Nephron (organoid): ENCODE measurements around the gene OR5M11.

Experiments
- H3K27ac Mint-ChIP-seq, 3 experiments: 2 replicates each; pipeline ENCODE4 v1.8.0; 2020; ENCODE audit warnings: mixed read lengths in 3 of 3, mild to moderate bottlenecking in 2 of 3, moderate library complexity in 1 of 3
- H3K27me3 Mint-ChIP-seq: 2 replicates; pipeline ENCODE4 v1.8.0; 2021; ENCODE audit warnings: low read depth, mild to moderate bottlenecking, moderate library complexity, mixed read lengths
- H3K36me3 Mint-ChIP-seq: 2 replicates; pipeline ENCODE4 v1.8.0; 2020; ENCODE audit warnings: low read depth, mixed read lengths
- H3K4me1 Mint-ChIP-seq: 2 replicates; pipeline ENCODE4 v1.8.0; 2020; ENCODE audit warnings: mixed read lengths
- H3K4me3 Mint-ChIP-seq, 3 experiments: 2 replicates each; pipeline ENCODE4 v1.8.0; 2020; ENCODE audit warnings: mild to moderate bottlenecking in 3 of 3, mixed read lengths in 3 of 3, moderate library complexity in 2 of 3
- H3K9me3 Mint-ChIP-seq: 2 replicates; pipeline ENCODE4 v1.8.0; 2020; ENCODE audit warnings: mixed read lengths
- TF ChIP-seq, protein P1 (sequence below), 3 experiments: fragments of 200-600 bp; sonication (generic); IDR thresholded peaks; one replicate each; pipeline ENCODE4 v1.5.0; 2021; ENCODE audit warnings: antibody characterized with exemption in 3 of 3; ENCODE audit not compliant: unreplicated experiment in 3 of 3

OR5M11 gene

DNA sequence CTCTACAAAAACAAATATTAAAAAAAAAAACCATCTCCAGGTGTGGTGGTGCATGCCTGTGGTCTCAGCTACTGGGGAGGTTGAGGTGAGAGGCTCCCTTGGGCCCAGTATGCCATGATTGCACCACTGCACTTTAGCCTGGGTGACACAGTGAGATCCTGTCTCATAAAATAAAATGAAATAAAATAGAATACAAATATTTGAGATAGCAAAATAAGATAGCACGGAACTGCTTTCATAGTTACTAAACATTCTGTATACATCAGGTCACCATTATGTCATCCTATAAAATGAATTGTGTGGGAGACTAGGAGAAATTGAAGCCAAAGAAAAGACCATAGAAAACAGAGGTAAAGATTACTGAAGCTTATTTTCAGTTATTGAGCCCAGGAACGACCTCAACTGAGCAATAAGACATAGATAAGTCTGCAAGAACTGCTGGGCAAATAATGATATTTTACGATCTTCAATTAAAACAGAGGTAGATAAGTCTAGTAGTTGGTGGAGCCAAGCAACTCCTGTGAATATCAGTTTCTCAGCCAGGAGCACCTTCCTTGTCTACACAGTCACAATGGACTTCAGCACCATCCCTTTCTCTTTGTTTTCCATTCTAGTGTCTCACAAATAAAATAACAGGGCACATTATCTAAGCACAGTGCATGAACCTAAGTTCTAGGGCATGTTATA lies 9.9 kb downstream of the OR5M11 start:
- Mint-ChIP-seq H3K27ac (peak overlapping the region in 2 of 3 experiments; percentile 28 to 39), H3K27me3 (no peaks in the 10 kb centered on the region), H3K4me1 (no peaks in the 10 kb centered on the region), H3K4me3 (no peak overlapping the region), H3K36me3 (no peaks in the 10 kb centered on the region), H3K9me3 (no peaks in the 10 kb centered on the region)
- TF ChIP-seq, protein P1, sequence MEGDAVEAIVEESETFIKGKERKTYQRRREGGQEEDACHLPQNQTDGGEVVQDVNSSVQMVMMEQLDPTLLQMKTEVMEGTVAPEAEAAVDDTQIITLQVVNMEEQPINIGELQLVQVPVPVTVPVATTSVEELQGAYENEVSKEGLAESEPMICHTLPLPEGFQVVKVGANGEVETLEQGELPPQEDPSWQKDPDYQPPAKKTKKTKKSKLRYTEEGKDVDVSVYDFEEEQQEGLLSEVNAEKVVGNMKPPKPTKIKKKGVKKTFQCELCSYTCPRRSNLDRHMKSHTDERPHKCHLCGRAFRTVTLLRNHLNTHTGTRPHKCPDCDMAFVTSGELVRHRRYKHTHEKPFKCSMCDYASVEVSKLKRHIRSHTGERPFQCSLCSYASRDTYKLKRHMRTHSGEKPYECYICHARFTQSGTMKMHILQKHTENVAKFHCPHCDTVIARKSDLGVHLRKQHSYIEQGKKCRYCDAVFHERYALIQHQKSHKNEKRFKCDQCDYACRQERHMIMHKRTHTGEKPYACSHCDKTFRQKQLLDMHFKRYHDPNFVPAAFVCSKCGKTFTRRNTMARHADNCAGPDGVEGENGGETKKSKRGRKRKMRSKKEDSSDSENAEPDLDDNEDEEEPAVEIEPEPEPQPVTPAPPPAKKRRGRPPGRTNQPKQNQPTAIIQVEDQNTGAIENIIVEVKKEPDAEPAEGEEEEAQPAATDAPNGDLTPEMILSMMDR (IDR thresholded peaks at IDR 0.05; ENCODE audit: unreplicated experiment in 3 of 3) = no peak

DNA sequence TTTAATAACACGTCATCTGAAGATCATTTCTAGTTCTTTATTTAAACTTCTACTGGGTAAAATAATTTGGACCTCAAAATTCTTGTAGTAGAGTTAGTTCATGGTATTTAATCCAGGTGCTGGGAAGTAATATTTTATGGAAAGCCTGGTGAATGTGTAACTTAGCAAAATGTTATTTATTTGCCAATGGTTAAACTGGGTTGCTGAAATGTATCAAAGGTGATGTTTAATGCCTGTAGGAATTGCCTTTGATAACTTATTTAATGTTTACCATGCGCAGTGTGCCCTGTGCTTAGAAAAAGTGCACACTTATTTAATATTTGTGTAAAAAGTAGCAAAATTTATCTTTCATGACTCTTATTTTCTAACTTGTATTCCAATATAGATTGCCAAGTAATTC lies 11.2 kb downstream of the OR5M11 start:
- no peak overlapping the region for H3K4me3 Mint-ChIP-seq
- H3K27me3 Mint-ChIP-seq = no peaks in the 10 kb centered on the region
- H3K36me3 Mint-ChIP-seq = no peaks in the 10 kb centered on the region
- TF ChIP-seq, protein P1 (IDR thresholded peaks at IDR 0.05; ENCODE audit: unreplicated experiment in 3 of 3) = no peak
- no peaks in the 10 kb centered on the region for H3K9me3 Mint-ChIP-seq
- peak overlapping the region; percentile 62 to 72 (median 69) for H3K27ac Mint-ChIP-seq
- no peaks in the 10 kb centered on the region for H3K4me1 Mint-ChIP-seq

DNA sequence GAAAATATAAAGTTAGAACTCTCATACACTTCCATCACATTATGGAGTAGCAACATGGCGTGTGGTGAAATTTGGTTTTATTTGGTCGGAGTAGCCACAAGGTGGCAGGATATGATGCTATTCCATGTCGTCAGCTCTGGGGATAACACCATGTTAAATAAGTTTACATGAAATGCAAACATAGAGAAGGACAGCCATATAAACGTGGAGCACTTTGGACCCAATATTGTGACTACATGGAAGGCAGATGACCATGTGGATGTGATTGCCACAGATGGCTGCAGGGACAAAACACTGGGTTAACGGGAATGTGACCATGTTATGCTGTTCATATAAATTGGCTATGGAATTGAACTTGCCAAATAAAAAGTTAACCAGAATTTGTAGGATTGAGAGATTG lies 21.0 kb downstream of the OR5M11 start:
- H3K4me3 Mint-ChIP-seq = no peak overlapping the region
- H3K27ac Mint-ChIP-seq = no peak overlapping the region
- no peaks in the 10 kb centered on the region for H3K9me3 Mint-ChIP-seq
- TF ChIP-seq, protein P1 (IDR thresholded peaks at IDR 0.05; ENCODE audit: unreplicated experiment in 3 of 3) = peak in 1 of 3 experiments; percentile 17
- H3K36me3 Mint-ChIP-seq = no peaks in the 10 kb centered on the region
- no peaks in the 10 kb centered on the region for H3K27me3 Mint-ChIP-seq
- H3K4me1 Mint-ChIP-seq = no peaks in the 10 kb centered on the region

DNA sequence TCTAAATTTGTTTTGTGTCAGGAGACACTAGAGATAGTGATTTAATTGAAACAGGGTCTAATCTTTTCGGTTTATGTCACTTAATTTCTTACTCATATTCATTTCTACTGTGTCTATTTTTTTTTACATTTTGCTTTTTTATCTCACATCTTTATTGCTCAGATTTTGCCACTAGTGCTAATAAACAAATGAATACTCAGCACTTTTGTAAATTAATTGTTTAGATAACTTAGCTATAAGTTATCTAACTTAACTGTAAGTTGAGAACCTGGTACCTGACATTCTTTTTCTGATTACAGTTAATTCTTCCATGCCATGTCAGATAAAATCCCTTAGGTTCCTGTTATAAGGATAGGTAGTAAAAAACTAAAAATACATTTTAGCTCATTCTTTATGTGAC lies 29.8 kb downstream of the OR5M11 start:
- TF ChIP-seq, protein P1 (IDR thresholded peaks at IDR 0.05; ENCODE audit: unreplicated experiment in 3 of 3) = no peak

DNA sequence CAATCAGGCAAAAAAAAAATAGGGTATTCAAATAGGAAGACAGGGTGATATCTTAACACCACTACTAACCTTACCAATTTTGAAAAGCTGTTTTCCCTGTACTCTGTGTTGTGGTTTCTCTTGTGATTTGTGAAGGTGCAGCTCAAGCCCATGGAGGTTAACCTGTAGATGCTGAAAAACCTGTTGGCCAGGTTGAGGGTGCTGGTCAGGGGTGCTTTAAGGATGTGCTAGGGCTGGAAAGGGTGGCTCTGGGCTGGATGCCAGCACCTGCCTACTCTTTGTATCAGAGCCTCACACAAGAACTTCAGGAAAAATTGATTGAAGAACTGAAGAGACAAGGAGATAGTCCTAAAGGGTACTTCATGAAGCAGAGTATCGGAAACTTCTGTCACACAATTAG lies 33.6 kb downstream of the OR5M11 start:
- Mint-ChIP-seq H3K4me3 (no peak overlapping the region), H3K27me3 (peaks cover 3% of the 10 kb centered on the region), H3K27ac (no peak overlapping the region), H3K36me3 (no peaks in the 10 kb centered on the region), H3K4me1 (no peaks in the 10 kb centered on the region), H3K9me3 (no peaks in the 10 kb centered on the region)
- TF ChIP-seq, protein P1 (IDR thresholded peaks at IDR 0.05; ENCODE audit: unreplicated experiment in 3 of 3) = no peak

More for the DNA sequence above, 29.8 kb downstream of the OR5M11 start:
- Mint-ChIP-seq H3K4me3 (no peak overlapping the region), H3K27ac (no peak overlapping the region), H3K36me3 (no peaks in the 10 kb centered on the region), H3K9me3 (no peaks in the 10 kb centered on the region), H3K4me1 (no peaks in the 10 kb centered on the region), H3K27me3 (peaks cover 3% of the 10 kb centered on the region)

DNA sequence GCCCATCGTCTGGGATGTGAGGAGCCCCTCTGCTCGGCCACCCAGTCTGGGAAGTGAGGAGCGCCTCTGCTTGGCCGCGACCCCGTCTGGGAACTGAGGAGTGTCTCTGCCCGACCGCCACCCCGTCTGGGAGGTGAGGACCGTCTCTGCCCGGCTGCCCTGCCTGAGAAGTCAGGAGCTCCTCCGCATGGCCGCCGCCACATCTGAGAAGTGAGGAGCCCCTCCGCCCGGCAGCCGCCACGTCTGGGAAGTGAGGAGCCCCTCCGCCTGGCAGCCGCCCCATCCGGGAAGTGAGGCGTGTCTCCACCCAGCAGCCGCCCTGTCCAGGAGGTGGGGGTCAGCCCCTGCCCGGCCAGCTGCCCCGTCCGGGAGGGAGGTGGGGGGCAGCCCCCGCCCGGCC lies 46.0 kb downstream of the OR5M11 start:
- TF ChIP-seq, protein P1 (IDR thresholded peaks at IDR 0.05; ENCODE audit: unreplicated experiment in 3 of 3) = no peak
- Mint-ChIP-seq H3K27ac (no peak overlapping the region), H3K27me3 (no peaks in the 10 kb centered on the region), H3K9me3 (peaks cover 3% of the 10 kb centered on the region), H3K36me3 (no peaks in the 10 kb centered on the region), H3K4me1 (no peaks in the 10 kb centered on the region), H3K4me3 (no peak overlapping the region)
